Regular cardiac myocyte (primary cell): ENCODE data around the gene EEF1E1. TPM values are rescaled to one million over a fixed set of nuclear protein-coding genes. Genes with fewer than 3 reads are reported as not detected.

Experiments
- total RNA-seq: library from RNA; depleted of rRNA; stranded (reverse); fragments of >200 nt; gene quantifications from 2 replicates; pipeline ENCODE4 v1.2.3, GENCODE V29; 2014

Gene EEF1E1
- 63.1 and 121 TPM in 2 replicates for total RNA-seq

GRCh38 chr6:8102122-8102958, at the start of gene EEF1E1:
Gene EEF1E1, minus strand, starts transcription at chr6:8102548. Its CDS starts 27 bp downstream, at chr6:8102521.

DNA sequence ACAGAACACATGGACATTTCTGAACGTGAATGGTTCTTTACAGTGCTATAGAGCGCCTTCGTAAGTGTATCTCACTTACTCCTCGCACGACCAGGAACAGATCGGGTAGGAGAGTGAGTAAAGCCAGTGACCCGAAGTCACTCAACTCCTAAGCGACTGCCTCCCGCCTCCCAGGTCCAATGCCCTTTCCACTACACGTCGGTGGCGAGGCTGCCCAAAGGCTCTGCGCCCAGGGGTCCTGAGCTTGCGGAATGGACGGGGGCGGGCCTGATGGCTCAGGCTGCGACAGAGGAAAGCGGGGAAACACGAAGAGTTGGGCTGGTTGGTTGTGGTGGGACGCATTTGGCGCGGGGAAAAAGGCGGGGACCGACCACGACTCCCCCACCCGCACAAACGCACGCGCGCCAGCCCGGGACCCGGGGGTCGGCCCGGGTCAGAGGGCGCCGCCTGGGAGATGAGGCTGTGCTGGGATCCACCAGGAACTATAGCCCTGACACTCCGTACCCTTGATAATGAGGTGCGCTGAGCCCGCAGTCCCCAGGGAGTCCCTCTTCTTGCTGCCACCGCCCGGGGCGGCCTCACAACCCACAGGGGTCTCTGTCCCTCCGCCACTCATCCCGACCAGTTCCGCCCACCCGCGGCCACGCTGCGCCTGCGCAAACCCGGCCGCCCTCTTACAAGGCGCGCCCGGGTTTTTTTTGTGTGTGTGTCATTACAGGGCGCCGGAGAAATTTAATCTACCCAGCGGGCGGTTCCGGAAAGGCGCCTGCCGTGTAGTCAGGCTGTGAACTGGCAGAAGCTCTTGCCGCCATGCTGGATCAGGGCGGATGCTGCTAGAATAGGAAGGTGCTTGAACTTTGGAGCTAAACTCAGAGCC, 38.3 kb downstream of the EEF1E1 start, which contains the start of gene BLOC1S5:
TSS of gene BLOC1S5 (minus strand) at position 629 of the 877 bp plus-strand sequence. CDS start at position 616, 13 bp downstream.

Other genes starting within 250 kb of the EEF1E1 start
- 574 and 1,047 TPM in 2 replicates for gene TXNDC5, start 191.8 kb downstream of the EEF1E1 start, total RNA-seq
- gene BLOC1S5, start 38.2 kb downstream of the EEF1E1 start, total RNA-seq = 15.1 and 16.3 TPM in 2 replicates